GM12878 (cell line): ENCODE measurements around the gene TRMT10C. TPM values are rescaled to one million over a fixed set of nuclear protein-coding genes. Genes with fewer than 3 reads are reported as not detected.

Experiments used
- BACH1 ChIP-seq: fragments of 450-650 bp; IDR thresholded peaks from 2 replicates; pipeline ENCODE4 v1.6.1; 2017; ENCODE audit warnings: mild to moderate bottlenecking, borderline replicate concordance
- BCL3 ChIP-seq: IDR thresholded peaks from 2 replicates; pipeline ENCODE4 v1.6.1; 2011; ENCODE audit warnings: borderline replicate concordance, low read depth, mild to moderate bottlenecking, moderate library complexity, low read length; ENCODE audit not compliant: insufficient read depth, poor library complexity, severe bottlenecking
- CBFB ChIP-seq: IDR thresholded peaks from 2 replicates; pipeline ENCODE4 v1.6.1; 2016; ENCODE audit warnings: antibody characterized with exemption, low read depth
- CBX3 ChIP-seq: fragments of 200-600 bp; sonication (generic); IDR thresholded peaks from 2 replicates; pipeline ENCODE4 v1.6.1; 2016; ENCODE audit warnings: low read depth, borderline replicate concordance
- EZH2 ChIP-seq: IDR thresholded peaks from 2 replicates; pipeline ENCODE4 v1.6.1; 2012; ENCODE audit warnings: low read depth, mild to moderate bottlenecking, control low read depth, inconsistent platforms, low read length, borderline replicate concordance; ENCODE audit not compliant: control insufficient read depth
- IKZF1 ChIP-seq: fragments of 450-650 bp; conservative IDR thresholded peaks from 2 replicates; pipeline ENCODE4 v1.6.1; 2017; ENCODE audit warnings: antibody characterized with exemption, mild to moderate bottlenecking
- IKZF2 ChIP-seq, 2 experiments: fragments of 450-650 bp; IDR thresholded peaks; 2 replicates each; pipeline ENCODE4 v1.6.1; 2017; ENCODE audit warnings: mild to moderate bottlenecking in 2 of 2, moderate library complexity in 2 of 2
- JUND ChIP-seq: IDR thresholded peaks from 2 replicates; pipeline ENCODE4 v1.6.1; 2012; ENCODE audit warnings: low read depth, mild to moderate bottlenecking, low read length, improper control_type of control experiment, moderate library complexity
- MEF2A ChIP-seq: IDR thresholded peaks from 2 replicates; pipeline ENCODE4 v1.6.1; 2011; ENCODE audit warnings: low read depth, mild to moderate bottlenecking, low read length, moderate library complexity; ENCODE audit not compliant: insufficient read depth
- MEF2B ChIP-seq: fragments of 450-650 bp; IDR thresholded peaks from 2 replicates; pipeline ENCODE4 v1.6.1; 2018; ENCODE audit warnings: mild to moderate bottlenecking, moderate library complexity; ENCODE audit not compliant: partially characterized antibody, poor library complexity, severe bottlenecking
- NBN ChIP-seq: fragments of 450-650 bp; IDR thresholded peaks from 2 replicates; pipeline ENCODE4 v1.6.1; 2016
- NFYB ChIP-seq: IDR thresholded peaks from 2 replicates; pipeline ENCODE4 v1.6.1; 2011; ENCODE audit warnings: low read depth, mild to moderate bottlenecking, low read length, improper control_type of control experiment, moderate library complexity; ENCODE audit not compliant: insufficient read depth
- POLR2AphosphoS2 ChIP-seq: IDR thresholded peaks from 2 replicates; pipeline ENCODE4 v1.6.1; 2011; ENCODE audit warnings: low read depth, mild to moderate bottlenecking, low read length, improper control_type of control experiment, moderate library complexity
- SRF ChIP-seq, 2 experiments: IDR thresholded peaks; 2 replicates each; pipeline ENCODE4 v1.6.1; 2011; ENCODE audit warnings: low read depth in 2 of 2, low read length in 2 of 2, mild to moderate bottlenecking in 1 of 2, moderate library complexity in 1 of 2
- ZNF207 ChIP-seq: fragments of 450-650 bp; IDR thresholded peaks from 2 replicates; pipeline ENCODE4 v1.6.1; 2014; ENCODE audit warnings: antibody characterized with exemption, mild to moderate bottlenecking, borderline replicate concordance
- polyA plus RNA-seq, 11 experiments: library from polyadenylated mRNA; depleted of rRNA in 4 of 11; unstranded in 6 of 11; stranded (reverse) in 5 of 11; fragments of >200 nt; fragmentation: Nextera tagmentation in 4 of 11; fragmentation: Illumina TruSeq in 1 of 11; extraction: Ambion mirVana in 4 of 11; extraction: Trizol in 1 of 11; gene quantifications; 1 replicate in 1 of 11; 2 replicates in 10 of 11; pipeline versions ENCODE4 v1.2.1 to v1.2.3, GENCODE V29; 2011 to 2016; ENCODE audit warnings: inconsistent platforms in 2 of 11, missing spikeins in 2 of 11, low read depth in 1 of 11
- total RNA-seq, 4 experiments: library from RNA; depleted of rRNA in 3 of 4; stranded (reverse); fragments of >200 nt in 3 of 4; fragmentation: Illumina TruSeq in 1 of 4; extraction: Trizol in 1 of 4; gene quantifications; 2 replicates each; pipeline versions ENCODE4 v1.2.1 to v1.2.3, GENCODE V29; 2013 to 2021
- TF ChIP-seq, protein P1 (sequence below): IDR thresholded peaks from 2 replicates; pipeline ENCODE4 v1.6.1; 2011; ENCODE audit warnings: mild to moderate bottlenecking, low read depth, low read length, moderate library complexity; ENCODE audit not compliant: insufficient replicate concordance
- TF ChIP-seq, protein P2 (sequence below): fragments of 450-650 bp; IDR thresholded peaks from 2 replicates; pipeline ENCODE4 v1.6.1; 2017; ENCODE audit warnings: mild to moderate bottlenecking, moderate library complexity
- TF ChIP-seq, protein P3 (sequence below): fragments of 450-650 bp; IDR thresholded peaks from 2 replicates; pipeline ENCODE4 v1.6.1; 2017; ENCODE audit warnings: mild to moderate bottlenecking, moderate library complexity

Gene TRMT10C
- total and polyA plus RNA-seq, 10 of the 15 experiments (the other 5 are each of a cell fraction or from before 2014, with no cell fraction given), result 33.0 to 82.1 (median 47.1) TPM

DNA sequence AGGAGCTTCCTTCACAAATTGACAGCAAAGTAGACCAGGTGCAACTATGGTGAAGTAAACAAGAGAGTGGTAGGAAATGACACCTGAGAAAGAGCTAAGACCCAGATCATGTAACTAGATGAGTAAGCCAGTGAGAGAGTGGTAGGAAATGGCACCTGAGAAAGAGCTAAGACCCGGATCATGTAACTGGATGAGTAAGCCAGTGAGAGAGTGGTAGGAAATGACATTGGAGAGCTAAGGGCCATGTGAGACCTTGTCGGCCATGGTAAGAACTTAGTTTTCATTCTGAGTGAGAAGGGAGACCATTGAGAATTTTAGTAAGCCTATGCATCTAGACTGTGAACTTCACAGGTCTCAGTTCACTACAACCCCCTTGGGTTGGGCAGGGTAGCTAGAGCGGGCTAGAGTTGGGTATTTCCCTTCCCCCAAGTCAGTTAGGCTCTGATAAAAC lies 43.2 kb upstream of the TRMT10C start (continued):
- TF ChIP-seq, protein P1, sequence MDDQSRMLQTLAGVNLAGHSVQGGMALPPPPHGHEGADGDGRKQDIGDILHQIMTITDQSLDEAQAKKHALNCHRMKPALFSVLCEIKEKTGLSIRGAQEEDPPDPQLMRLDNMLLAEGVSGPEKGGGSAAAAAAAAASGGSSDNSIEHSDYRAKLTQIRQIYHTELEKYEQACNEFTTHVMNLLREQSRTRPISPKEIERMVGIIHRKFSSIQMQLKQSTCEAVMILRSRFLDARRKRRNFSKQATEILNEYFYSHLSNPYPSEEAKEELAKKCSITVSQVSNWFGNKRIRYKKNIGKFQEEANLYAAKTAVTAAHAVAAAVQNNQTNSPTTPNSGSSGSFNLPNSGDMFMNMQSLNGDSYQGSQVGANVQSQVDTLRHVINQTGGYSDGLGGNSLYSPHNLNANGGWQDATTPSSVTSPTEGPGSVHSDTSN, result no peak
- TF ChIP-seq POLR2AphosphoS2 (no peak), MEF2B (peak; percentile 21), BACH1 (no peak), JUND (0 out of 2 replicates have a peak, but pooled peaks have one; percentile 45), NBN (peak; percentile 75; the same call in 1 of the 2 replicates), IKZF1 (peak; percentile 74), NFYB (no peak), EZH2 (no peak), BCL3 (peak; percentile 88), SRF (IDR thresholded peaks at IDR 0.05; ENCODE audit: low read depth in 2 of 2, low read length in 2 of 2) (peak in 1 of 2 experiments; percentile 33; a peak in 1 of 4 replicates), ZNF207 (no peak), IKZF2 (IDR thresholded peaks at IDR 0.05) (peak; percentile 82 to 90), CBX3 (no peak), CBFB (no peak), MEF2A (peak; percentile 78)
- TF ChIP-seq, protein P2, sequence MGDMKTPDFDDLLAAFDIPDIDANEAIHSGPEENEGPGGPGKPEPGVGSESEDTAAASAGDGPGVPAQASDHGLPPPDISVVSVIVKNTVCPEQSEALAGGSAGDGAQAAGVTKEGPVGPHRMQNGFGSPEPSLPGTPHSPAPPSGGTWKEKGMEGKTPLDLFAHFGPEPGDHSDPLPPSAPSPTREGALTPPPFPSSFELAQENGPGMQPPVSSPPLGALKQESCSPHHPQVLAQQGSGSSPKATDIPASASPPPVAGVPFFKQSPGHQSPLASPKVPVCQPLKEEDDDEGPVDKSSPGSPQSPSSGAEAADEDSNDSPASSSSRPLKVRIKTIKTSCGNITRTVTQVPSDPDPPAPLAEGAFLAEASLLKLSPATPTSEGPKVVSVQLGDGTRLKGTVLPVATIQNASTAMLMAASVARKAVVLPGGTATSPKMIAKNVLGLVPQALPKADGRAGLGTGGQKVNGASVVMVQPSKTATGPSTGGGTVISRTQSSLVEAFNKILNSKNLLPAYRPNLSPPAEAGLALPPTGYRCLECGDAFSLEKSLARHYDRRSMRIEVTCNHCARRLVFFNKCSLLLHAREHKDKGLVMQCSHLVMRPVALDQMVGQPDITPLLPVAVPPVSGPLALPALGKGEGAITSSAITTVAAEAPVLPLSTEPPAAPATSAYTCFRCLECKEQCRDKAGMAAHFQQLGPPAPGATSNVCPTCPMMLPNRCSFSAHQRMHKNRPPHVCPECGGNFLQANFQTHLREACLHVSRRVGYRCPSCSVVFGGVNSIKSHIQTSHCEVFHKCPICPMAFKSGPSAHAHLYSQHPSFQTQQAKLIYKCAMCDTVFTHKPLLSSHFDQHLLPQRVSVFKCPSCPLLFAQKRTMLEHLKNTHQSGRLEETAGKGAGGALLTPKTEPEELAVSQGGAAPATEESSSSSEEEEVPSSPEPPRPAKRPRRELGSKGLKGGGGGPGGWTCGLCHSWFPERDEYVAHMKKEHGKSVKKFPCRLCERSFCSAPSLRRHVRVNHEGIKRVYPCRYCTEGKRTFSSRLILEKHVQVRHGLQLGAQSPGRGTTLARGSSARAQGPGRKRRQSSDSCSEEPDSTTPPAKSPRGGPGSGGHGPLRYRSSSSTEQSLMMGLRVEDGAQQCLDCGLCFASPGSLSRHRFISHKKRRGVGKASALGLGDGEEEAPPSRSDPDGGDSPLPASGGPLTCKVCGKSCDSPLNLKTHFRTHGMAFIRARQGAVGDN, result no peak
- TF ChIP-seq, protein P3, sequence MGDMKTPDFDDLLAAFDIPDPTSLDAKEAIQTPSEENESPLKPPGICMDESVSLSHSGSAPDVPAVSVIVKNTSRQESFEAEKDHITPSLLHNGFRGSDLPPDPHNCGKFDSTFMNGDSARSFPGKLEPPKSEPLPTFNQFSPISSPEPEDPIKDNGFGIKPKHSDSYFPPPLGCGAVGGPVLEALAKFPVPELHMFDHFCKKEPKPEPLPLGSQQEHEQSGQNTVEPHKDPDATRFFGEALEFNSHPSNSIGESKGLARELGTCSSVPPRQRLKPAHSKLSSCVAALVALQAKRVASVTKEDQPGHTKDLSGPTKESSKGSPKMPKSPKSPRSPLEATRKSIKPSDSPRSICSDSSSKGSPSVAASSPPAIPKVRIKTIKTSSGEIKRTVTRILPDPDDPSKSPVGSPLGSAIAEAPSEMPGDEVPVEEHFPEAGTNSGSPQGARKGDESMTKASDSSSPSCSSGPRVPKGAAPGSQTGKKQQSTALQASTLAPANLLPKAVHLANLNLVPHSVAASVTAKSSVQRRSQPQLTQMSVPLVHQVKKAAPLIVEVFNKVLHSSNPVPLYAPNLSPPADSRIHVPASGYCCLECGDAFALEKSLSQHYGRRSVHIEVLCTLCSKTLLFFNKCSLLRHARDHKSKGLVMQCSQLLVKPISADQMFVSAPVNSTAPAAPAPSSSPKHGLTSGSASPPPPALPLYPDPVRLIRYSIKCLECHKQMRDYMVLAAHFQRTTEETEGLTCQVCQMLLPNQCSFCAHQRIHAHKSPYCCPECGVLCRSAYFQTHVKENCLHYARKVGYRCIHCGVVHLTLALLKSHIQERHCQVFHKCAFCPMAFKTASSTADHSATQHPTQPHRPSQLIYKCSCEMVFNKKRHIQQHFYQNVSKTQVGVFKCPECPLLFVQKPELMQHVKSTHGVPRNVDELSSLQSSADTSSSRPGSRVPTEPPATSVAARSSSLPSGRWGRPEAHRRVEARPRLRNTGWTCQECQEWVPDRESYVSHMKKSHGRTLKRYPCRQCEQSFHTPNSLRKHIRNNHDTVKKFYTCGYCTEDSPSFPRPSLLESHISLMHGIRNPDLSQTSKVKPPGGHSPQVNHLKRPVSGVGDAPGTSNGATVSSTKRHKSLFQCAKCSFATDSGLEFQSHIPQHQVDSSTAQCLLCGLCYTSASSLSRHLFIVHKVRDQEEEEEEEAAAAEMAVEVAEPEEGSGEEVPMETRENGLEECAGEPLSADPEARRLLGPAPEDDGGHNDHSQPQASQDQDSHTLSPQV, result no peak
